ENCODE data around the gene C4orf50. TPM values are rescaled to one million over a fixed set of nuclear protein-coding genes. Genes with fewer than 3 reads are reported as not detected.

The C4orf50 gene
- total RNA-seq, 1 donor from 2014 or later, result 0.05 TPM

DNA sequence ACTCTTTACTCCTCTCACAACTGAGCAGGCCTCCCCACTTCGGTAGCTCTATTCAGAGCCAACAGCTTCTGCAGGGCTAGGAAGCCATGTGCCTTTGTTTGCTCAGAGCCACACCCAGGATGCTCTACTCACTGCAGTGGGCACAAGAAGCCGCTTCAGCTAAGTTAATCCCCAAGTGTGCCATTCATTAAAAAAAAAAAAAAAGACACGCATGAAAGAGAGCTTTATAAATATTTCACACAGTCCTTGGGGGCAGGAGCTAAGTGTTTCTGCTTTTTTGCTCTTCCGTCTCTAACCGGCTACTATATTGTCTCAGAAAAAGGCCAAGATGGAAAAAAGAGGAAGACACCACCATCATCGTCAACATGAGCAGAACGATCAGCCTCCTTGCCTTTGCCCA lies 133.4 kb downstream of the C4orf50 start:
- peaks cover 13% of the 10 kb centered on the region for H3K27me3 Mint-ChIP-seq (ENCODE audit: unreplicated experiment)
- peaks cover 12% of the 10 kb centered on the region for H3K4me1 Mint-ChIP-seq (ENCODE audit: unreplicated experiment)
- H3K4me3 Mint-ChIP-seq (ENCODE audit: unreplicated experiment), result no peak overlapping the region
- H3K9me3 Mint-ChIP-seq (ENCODE audit: unreplicated experiment), result no peaks in the 10 kb centered on the region
- peaks cover 4% of the 10 kb centered on the region for H3K36me3 Mint-ChIP-seq (ENCODE audit: low read depth, unreplicated experiment)
- H3K27ac Mint-ChIP-seq (ENCODE audit: unreplicated experiment), result no peak overlapping the region
- DNase-seq (ENCODE audit: low spot score), result no peak
- no peak for TF ChIP-seq CTCF (IDR thresholded peaks at IDR 0.05; ENCODE audit: unreplicated experiment)

GRCh38 chr4:5883916-5884315 lies 134.3 kb downstream of the C4orf50 start:
- Mint-ChIP-seq H3K4me3 (ENCODE audit: unreplicated experiment) (no peak overlapping the region), H3K4me1 (ENCODE audit: unreplicated experiment) (peaks cover 7% of the 10 kb centered on the region), H3K36me3 (ENCODE audit: low read depth, unreplicated experiment) (peaks cover 4% of the 10 kb centered on the region), H3K9me3 (ENCODE audit: unreplicated experiment) (no peaks in the 10 kb centered on the region), H3K27ac (ENCODE audit: unreplicated experiment) (no peak overlapping the region), H3K27me3 (ENCODE audit: unreplicated experiment) (peaks cover 9% of the 10 kb centered on the region)
- no peak for TF ChIP-seq CTCF (IDR thresholded peaks at IDR 0.05; ENCODE audit: unreplicated experiment)
- DNase-seq (ENCODE audit: low spot score), result no peak

DNA sequence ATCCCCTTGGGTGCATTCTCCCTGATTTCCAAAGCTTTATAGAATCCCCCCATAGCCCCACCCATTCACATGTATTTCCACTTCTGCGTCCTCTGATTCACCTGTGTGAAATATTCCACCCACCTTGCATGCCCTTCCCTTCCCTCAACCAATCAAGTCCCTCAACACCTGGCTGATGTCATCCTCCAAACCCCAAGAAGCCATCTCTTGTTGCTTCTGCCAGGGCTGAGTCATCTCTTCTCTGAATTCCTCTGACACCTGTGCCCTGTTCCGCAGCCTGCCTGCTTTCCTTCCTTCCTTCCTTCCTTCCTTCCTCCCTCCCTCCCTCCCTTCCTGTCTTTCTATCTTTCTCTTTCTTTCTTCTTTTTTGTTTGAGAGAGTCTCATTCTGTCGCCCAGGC lies 135.3 kb downstream of the C4orf50 start:
- Mint-ChIP-seq H3K4me1 (ENCODE audit: unreplicated experiment) (peaks cover 5% of the 10 kb centered on the region), H3K27me3 (ENCODE audit: unreplicated experiment) (peaks cover 6% of the 10 kb centered on the region), H3K36me3 (ENCODE audit: low read depth, unreplicated experiment) (peaks cover 4% of the 10 kb centered on the region)

GRCh38 chr4:5881340-5881739 lies 136.9 kb downstream of the C4orf50 start:
- peaks cover 5% of the 10 kb centered on the region for H3K27me3 Mint-ChIP-seq (ENCODE audit: unreplicated experiment)
- peaks cover 4% of the 10 kb centered on the region for H3K36me3 Mint-ChIP-seq (ENCODE audit: low read depth, unreplicated experiment)
- no peak overlapping the region for H3K4me3 Mint-ChIP-seq (ENCODE audit: unreplicated experiment)
- no peak for DNase-seq (ENCODE audit: low spot score)
- TF ChIP-seq CTCF (IDR thresholded peaks at IDR 0.05; ENCODE audit: unreplicated experiment), result no peak
- peaks cover 5% of the 10 kb centered on the region for H3K4me1 Mint-ChIP-seq (ENCODE audit: unreplicated experiment)
- no peak overlapping the region for H3K27ac Mint-ChIP-seq (ENCODE audit: unreplicated experiment)
- no peaks in the 10 kb centered on the region for H3K9me3 Mint-ChIP-seq (ENCODE audit: unreplicated experiment)

More for the DNA sequence above, 135.3 kb downstream of the C4orf50 start:
- Mint-ChIP-seq H3K27ac (ENCODE audit: unreplicated experiment) (no peak overlapping the region), H3K9me3 (ENCODE audit: unreplicated experiment) (no peaks in the 10 kb centered on the region), H3K4me3 (ENCODE audit: unreplicated experiment) (no peak overlapping the region)
- no peak for TF ChIP-seq CTCF (IDR thresholded peaks at IDR 0.05; ENCODE audit: unreplicated experiment)
- no peak for DNase-seq (ENCODE audit: low spot score)

DNA sequence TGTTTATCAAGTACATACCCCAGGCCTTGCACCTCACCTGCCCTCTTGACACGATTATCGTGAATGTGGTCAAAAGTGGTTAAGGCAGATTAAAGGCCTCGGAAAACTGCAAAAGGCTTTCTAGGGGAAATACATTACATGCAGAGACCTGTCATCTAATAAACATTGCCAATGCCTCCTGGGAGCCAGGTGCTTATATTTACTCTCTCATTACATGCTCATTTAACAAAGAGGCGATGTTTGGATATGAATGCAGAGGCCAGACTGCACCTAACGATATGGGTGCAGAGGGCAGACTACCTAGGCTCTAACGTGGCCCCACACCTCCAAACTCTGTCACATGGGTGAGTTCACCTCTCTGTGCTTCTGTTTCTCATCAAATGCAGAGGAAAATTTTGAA lies 139.9 kb downstream of the C4orf50 start:
- TF ChIP-seq CTCF (IDR thresholded peaks at IDR 0.05; ENCODE audit: unreplicated experiment), result no peak
- Mint-ChIP-seq H3K36me3 (ENCODE audit: low read depth, unreplicated experiment) (peaks cover 11% of the 10 kb centered on the region), H3K27me3 (ENCODE audit: unreplicated experiment) (peaks cover 1% of the 10 kb centered on the region), H3K4me1 (ENCODE audit: unreplicated experiment) (no peaks in the 10 kb centered on the region), H3K9me3 (ENCODE audit: unreplicated experiment) (no peaks in the 10 kb centered on the region), H3K27ac (ENCODE audit: unreplicated experiment) (no peak overlapping the region), H3K4me3 (ENCODE audit: unreplicated experiment) (no peak overlapping the region)
- no peak for DNase-seq (ENCODE audit: low spot score)
